Central memory CD8-positive, alpha-beta T cell (primary cell): ENCODE measurements around the gene COBLL1.

ENCODE experiments used
- ATAC-seq: fragments of 150-1000 bp; cut with Tn5 transposase; replicated peaks from 2 replicates; pipeline ENCODE4 v1.10.0; 2022; ENCODE audit warnings: mild to moderate bottlenecking, moderate FRiP score, moderate number of reproducible peaks; ENCODE audit not compliant: poor library complexity, severe bottlenecking; ENCODE audit errors: extremely low read depth
- DNase-seq, 2 donors: peaks; one replicate each; pipeline ENCODE4 v3.0.0; 2021; ENCODE audit warnings: low spot score in 2 of 2
- H3K27ac Mint-ChIP-seq: one replicate; pipeline ENCODE4 v1.8.0; 2022; ENCODE audit warnings: low read depth, mild to moderate bottlenecking, moderate library complexity, mixed read lengths
- H3K27me3 Mint-ChIP-seq: one replicate; pipeline ENCODE4 v1.8.0; 2022; ENCODE audit warnings: mixed read lengths
- H3K36me3 Mint-ChIP-seq: one replicate; pipeline ENCODE4 v1.8.0; 2022; ENCODE audit warnings: mild to moderate bottlenecking, moderate library complexity, mixed read lengths; ENCODE audit not compliant: insufficient read depth
- H3K4me1 Mint-ChIP-seq: one replicate; pipeline ENCODE4 v1.8.0; 2022; ENCODE audit warnings: mixed read lengths
- H3K4me3 Mint-ChIP-seq: one replicate; pipeline ENCODE4 v1.8.0; 2022; ENCODE audit warnings: mild to moderate bottlenecking, moderate library complexity, mixed read lengths
- H3K9me3 Mint-ChIP-seq: one replicate; pipeline ENCODE4 v1.8.0; 2022; ENCODE audit warnings: mixed read lengths

Gene COBLL1

DNA sequence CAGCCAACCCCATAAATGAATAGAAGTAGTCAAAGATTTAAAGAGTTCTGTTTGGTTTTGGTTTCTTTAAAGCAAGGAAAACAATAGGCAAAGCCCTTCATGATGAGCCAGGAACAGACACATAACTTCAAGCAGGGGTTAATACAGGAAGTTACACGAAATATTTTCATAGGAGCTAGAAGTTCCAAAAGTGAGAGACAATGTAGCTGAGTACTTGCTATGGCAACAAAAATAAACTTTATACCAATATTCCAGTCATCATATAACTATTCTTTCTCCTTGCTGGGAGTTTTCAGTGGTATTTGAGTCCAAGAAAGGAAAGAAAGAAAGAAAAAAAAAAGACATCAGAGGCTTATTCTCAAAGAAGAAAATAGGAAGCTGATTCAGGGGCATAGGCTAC lies 56.2 kb downstream of the COBLL1 start:
- ATAC-seq (no peak), DNase-seq (no peak)
- Mint-ChIP-seq H3K4me1 (no peaks in the 10 kb centered on the region), H3K36me3 (no peaks in the 10 kb centered on the region), H3K27me3 (no peaks in the 10 kb centered on the region), H3K9me3 (no peaks in the 10 kb centered on the region), H3K4me3 (no peak overlapping the region), H3K27ac (no peak overlapping the region)

DNA sequence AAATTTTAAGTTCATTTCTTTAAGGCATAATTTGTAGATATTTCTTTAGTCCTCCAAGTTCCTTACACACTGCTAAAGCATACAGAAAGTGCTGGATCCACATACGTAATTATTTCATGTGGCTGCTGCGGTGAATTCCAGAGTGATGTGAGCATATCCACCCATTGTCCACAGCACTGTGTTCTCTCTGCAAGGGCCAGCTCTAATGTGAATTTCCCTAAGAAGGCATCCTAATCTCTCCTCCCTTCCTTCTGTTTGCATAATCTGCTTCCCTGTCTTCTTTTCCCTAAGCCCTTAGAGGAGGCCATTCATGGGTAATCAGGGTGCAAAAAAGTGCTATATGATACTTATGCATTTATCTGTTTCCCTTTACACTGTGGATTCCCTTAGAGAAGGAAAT lies 57.2 kb downstream of the COBLL1 start:
- Mint-ChIP-seq H3K4me3 (no peak overlapping the region), H3K4me1 (no peaks in the 10 kb centered on the region), H3K36me3 (no peaks in the 10 kb centered on the region), H3K27ac (no peak overlapping the region), H3K27me3 (no peaks in the 10 kb centered on the region), H3K9me3 (no peaks in the 10 kb centered on the region)
- no peak for ATAC-seq
- no peak for DNase-seq

DNA sequence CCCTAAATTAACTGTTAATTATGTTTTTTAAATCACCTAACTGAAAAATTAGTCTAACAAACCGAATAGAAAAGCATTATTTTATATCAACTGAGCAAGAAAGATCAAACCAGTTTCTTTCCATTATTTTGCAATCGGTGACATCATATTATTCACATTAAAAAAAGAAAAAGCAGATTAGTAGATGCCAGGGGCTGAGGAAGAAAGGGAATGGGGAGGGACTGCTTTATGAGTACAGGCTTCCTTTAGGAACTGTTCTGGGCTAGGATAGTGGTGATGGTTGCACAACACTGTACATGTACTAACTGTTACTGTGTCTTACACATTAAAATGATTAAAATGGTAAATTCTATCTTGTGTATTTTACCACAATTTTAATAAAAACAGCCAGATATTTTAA lies 59.3 kb downstream of the COBLL1 start:
- Mint-ChIP-seq H3K9me3 (peaks cover 4% of the 10 kb centered on the region), H3K27ac (no peak overlapping the region), H3K4me1 (no peaks in the 10 kb centered on the region), H3K4me3 (no peak overlapping the region), H3K27me3 (no peaks in the 10 kb centered on the region), H3K36me3 (no peaks in the 10 kb centered on the region)
- DNase-seq (no peak), ATAC-seq (no peak)

DNA sequence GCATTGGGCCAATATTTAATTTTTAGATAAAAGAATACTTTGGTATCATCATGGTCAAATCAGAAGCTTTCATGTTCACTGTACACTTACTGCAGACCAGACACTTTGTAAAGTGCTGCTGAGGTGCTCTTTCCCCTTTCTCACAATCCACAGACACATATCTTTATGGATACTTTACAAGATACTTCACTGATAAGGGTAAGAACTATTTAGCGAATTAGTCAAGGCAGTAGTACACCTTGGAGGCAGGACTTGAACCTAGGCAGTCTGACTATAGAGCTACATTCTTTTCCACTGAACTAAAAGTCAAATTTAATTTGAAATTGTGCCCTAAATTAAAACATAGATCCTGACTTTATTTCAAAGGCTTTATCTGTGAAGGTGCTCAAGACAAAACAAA lies 60.2 kb downstream of the COBLL1 start:
- no peaks in the 10 kb centered on the region for H3K4me1 Mint-ChIP-seq
- peaks cover 4% of the 10 kb centered on the region for H3K9me3 Mint-ChIP-seq
- no peak overlapping the region for H3K27ac Mint-ChIP-seq
- H3K36me3 Mint-ChIP-seq: no peaks in the 10 kb centered on the region
- no peak overlapping the region for H3K4me3 Mint-ChIP-seq
- DNase-seq (no peak), ATAC-seq (no peak)
- H3K27me3 Mint-ChIP-seq: no peaks in the 10 kb centered on the region

DNA sequence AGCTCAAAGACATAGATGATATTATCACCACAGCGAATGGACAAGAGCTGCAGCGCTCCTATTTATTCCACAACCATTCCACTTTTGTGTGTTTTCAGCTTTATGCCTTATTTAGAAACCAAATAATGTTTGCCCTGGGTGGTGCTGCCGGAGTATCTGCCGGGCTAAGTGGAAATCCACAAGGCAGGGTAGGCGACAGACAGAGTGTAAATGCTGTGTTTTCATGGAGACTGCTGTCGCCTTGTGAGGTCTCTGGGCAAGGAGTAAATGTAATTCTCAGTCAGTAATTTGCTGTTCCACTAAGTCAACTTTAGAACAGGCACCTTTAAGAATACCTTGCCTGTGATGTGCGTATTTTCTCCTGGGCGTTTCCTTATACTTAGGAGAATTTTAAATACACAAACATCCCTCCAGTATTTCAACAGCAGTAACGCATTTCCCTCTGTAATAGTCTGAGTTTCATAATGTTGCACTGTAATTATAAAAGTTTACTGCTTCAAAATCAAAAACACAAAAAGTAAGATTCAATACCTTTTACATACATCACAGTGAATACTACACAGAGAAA lies 60.9 kb downstream of the COBLL1 start:
- Mint-ChIP-seq H3K4me3 (no peak overlapping the region), H3K36me3 (no peaks in the 10 kb centered on the region), H3K4me1 (no peaks in the 10 kb centered on the region), H3K27me3 (no peaks in the 10 kb centered on the region), H3K9me3 (peaks cover 4% of the 10 kb centered on the region), H3K27ac (no peak overlapping the region)
- ATAC-seq: no peak
- DNase-seq: no peak

DNA sequence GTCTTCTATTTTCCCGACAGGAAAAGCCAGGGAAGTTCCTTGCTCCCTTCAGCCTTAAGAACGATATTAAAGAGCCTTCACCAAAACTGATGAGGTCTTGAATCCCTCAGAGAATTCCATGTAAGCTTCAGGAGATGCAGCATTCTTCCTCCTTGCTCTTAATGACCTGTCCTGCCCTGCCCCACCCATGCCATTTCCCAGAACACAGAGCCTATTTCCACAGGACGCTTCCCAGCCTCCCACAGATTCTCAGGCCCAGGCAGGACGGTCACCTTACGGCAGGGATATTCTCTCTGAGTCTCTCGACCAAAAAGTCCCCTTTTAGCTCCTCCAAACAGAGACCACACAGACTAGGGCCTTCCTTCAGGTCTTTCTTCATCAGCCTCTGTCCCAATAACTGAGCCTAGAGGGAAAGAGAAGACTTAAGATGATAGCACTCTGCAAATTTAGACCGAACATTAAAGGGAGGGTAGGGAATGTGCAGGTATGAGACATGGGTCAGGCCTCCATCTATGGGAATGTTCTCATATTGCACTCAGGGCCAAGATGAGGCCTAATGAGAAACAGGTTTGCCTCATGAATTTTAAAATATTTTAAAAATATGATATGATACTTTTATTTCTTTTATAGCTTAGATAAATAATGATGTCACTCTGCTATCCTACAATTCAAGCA lies 62.1 kb downstream of the COBLL1 start:
- Mint-ChIP-seq H3K9me3 (peaks cover 4% of the 10 kb centered on the region), H3K36me3 (no peaks in the 10 kb centered on the region), H3K4me1 (no peaks in the 10 kb centered on the region), H3K27me3 (no peaks in the 10 kb centered on the region), H3K4me3 (no peak overlapping the region), H3K27ac (no peak overlapping the region)
- ATAC-seq (no peak), DNase-seq (no peak)

DNA sequence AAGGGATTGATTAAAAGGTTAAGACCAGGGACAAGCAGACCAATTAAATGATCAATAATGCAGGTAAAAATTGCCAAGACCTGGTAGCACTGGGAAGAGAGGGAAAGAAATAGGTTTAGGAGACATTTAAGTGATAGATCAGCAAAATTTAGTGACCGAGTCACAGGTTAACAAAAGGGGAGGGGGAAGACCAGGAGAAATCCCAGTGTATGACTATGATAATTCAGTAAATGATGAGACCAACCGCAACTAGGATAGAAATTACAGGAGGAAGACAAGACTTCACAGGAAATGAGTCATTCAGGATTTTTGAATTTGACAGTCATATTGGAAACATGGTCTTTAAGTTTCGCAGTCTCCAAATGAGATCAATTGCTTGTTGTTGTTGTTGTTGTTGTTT lies 62.9 kb downstream of the COBLL1 start:
- DNase-seq (no peak), ATAC-seq (no peak)
- no peaks in the 10 kb centered on the region for H3K4me1 Mint-ChIP-seq
- H3K36me3 Mint-ChIP-seq: no peaks in the 10 kb centered on the region
- H3K27ac Mint-ChIP-seq: no peak overlapping the region
- no peaks in the 10 kb centered on the region for H3K27me3 Mint-ChIP-seq
- H3K9me3 Mint-ChIP-seq: peaks cover 4% of the 10 kb centered on the region
- H3K4me3 Mint-ChIP-seq: no peak overlapping the region

DNA sequence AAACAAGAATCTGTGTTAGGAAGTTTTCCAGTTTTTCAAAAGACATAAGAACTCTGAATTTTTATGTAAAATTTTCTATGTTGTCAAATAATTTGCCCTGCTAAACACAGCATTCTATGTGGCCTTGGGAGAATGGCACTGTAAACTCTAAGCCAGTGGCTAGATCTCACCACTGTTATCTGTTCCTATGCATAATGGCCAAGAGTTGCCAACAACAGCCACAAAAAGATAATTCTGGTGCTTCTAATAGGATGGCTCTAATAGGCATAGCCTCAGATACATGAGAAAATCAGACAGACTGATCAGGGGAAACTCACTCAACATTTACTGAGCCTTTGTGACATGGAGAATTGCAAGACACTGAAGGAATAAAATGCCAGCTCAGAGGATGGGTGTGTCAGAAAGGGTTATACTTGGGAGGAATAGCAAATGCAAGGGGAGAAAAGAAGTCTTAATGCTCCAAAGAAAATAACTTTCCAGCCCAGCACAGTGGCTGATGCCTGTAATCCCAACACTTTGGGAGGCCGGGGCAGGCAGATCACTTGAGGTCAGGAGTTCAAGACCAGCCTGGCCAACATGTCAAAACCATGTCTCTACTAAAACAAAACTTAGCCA lies 63.7 kb downstream of the COBLL1 start:
- no peak for ATAC-seq
- Mint-ChIP-seq H3K4me1 (no peaks in the 10 kb centered on the region), H3K36me3 (no peaks in the 10 kb centered on the region)

DNA sequence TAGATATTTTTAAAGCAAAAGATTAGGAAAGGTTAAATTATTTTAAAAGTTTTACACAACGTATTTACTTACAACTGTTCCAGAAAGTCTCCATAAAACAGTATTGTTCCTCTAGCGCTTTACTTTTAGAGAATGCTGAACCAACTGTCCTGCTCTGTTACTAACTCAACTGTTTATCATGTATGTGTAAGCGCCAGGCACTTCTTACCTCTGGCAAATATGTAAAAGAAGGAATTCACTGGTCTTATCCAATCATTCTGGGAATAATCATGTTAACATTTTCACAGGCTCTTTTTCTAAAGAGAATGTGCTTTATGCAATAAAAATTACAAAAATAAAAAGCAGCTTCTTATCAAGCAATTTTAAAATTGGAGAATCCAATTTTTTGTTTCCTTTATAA lies 68.0 kb downstream of the COBLL1 start:
- no peak for ATAC-seq
- DNase-seq: no peak
- Mint-ChIP-seq H3K4me1 (no peaks in the 10 kb centered on the region), H3K27ac (no peak overlapping the region), H3K27me3 (no peaks in the 10 kb centered on the region), H3K36me3 (no peaks in the 10 kb centered on the region), H3K9me3 (peaks cover 4% of the 10 kb centered on the region), H3K4me3 (no peak overlapping the region)

More for the DNA sequence above, 63.7 kb downstream of the COBLL1 start:
- Mint-ChIP-seq H3K4me3 (no peak overlapping the region), H3K27me3 (no peaks in the 10 kb centered on the region), H3K27ac (no peak overlapping the region), H3K9me3 (peaks cover 4% of the 10 kb centered on the region)
- no peak for DNase-seq

DNA sequence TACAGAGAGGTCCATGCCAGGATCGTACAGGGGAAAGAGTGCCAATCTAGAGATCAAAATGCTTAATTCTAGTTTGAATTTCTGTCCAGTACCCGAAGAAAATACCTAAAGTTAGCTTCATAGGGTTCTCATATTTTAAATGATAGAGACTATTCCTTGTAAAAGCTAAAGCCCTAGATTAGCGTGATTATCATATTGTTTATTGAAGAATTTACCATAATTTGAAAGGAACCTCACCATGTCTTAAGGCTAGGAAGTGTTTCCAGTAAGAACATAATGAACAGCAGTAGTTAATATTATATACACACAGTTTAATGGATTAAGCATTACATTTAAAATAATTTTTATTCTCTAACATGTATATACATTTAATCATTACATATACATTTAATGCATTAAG lies 68.5 kb downstream of the COBLL1 start:
- Mint-ChIP-seq H3K27me3 (no peaks in the 10 kb centered on the region), H3K27ac (no peak overlapping the region), H3K4me3 (no peak overlapping the region), H3K9me3 (peaks cover 4% of the 10 kb centered on the region), H3K36me3 (no peaks in the 10 kb centered on the region), H3K4me1 (no peaks in the 10 kb centered on the region)
- ATAC-seq: no peak
- no peak for DNase-seq

DNA sequence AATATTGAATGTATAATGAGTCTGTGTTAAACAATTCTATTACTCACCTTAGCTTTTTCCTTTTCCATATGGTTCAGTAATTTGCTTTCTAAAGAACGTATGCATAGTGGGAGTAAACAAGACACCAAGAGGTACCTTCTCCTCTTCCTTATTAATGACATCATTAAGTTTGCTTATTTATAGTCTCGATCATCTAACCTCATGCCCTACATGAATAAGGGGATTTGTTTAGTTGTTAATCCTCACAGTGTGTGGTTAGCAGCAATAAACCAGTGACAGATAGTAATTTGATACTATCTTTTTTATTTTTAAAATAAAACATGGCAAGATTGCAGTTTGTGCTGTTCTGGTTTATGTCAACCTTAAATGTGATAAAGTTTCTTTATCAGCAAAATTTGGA lies 69.7 kb downstream of the COBLL1 start:
- Mint-ChIP-seq H3K4me1 (no peaks in the 10 kb centered on the region), H3K4me3 (no peak overlapping the region), H3K27me3 (no peaks in the 10 kb centered on the region), H3K9me3 (no peaks in the 10 kb centered on the region), H3K36me3 (no peaks in the 10 kb centered on the region), H3K27ac (no peak overlapping the region)
- ATAC-seq (no peak), DNase-seq (no peak)

DNA sequence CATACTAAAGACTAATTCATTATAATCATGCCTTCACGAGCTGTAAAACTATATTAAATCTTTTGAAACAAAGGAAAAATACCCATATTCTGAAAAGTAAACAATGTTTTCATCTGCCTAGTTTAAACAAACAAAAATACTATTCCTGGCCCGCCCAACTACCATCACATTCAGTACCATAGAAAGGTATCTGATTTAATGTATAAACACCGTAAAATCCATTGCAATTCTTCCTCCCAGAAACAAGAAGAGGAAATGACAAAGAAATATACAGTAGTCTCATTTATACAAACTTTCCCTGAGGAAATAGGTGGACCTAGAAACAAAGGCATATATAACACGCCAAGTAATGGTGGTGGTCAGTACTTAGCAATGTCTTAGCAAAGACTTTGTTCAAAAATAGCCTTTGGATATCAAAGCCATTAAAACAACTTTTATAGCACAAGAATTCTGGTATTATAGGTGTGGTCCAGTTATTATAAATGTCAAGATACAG lies 71.2 kb downstream of the COBLL1 start:
- DNase-seq: no peak
- no peaks in the 10 kb centered on the region for H3K27me3 Mint-ChIP-seq
- H3K4me3 Mint-ChIP-seq: no peak overlapping the region
- H3K36me3 Mint-ChIP-seq: no peaks in the 10 kb centered on the region
- no peaks in the 10 kb centered on the region for H3K4me1 Mint-ChIP-seq
- no peak for ATAC-seq
- H3K9me3 Mint-ChIP-seq: no peaks in the 10 kb centered on the region
- no peak overlapping the region for H3K27ac Mint-ChIP-seq

DNA sequence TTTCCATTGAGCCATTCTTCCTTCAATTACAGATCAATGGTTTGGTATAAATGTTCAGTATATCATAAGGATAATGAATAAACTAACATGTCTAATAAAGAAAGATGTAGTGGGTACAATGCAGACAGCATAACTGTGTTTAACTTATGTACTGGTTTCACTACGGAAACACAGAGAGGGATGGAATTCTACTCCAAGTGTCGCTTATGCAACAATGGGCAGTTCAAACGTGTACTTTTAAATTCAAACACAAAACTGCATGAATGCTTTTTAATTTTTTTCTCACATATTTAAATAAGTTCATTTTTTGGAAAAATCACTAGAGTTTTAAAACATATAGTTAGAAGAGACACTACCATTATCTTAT lies 74.7 kb downstream of the COBLL1 start:
- H3K4me3 Mint-ChIP-seq: no peak overlapping the region
- H3K9me3 Mint-ChIP-seq: no peaks in the 10 kb centered on the region
- DNase-seq (no peak), ATAC-seq (no peak)
- H3K27me3 Mint-ChIP-seq: no peaks in the 10 kb centered on the region
- H3K4me1 Mint-ChIP-seq: no peaks in the 10 kb centered on the region
- H3K36me3 Mint-ChIP-seq: no peaks in the 10 kb centered on the region
- no peak overlapping the region for H3K27ac Mint-ChIP-seq
